Stimulated activated naive CD4-positive, alpha-beta T cell (primary cell): ENCODE data around the gene SPECC1.
"Not testable (repeated sequence)": the region's sequence is repeated elsewhere in the genome, so short reads cannot be mapped to it uniquely, and the experiment has no call there.

Experiments
- DNase-seq, 6 experiments: peaks; one replicate each; lab custom pipeline; 2025; lab: John Stamatoyannopoulos, UW

SPECC1 gene

GRCh38 chr17:20009302-20010098 is at the start of gene SPECC1:
TSS of gene SPECC1 (plus strand) at chr17:20009359. CDS start at chr17:20096652, 87,293 bp downstream.
- peak; percentile 65 to 90 (median 76) for DNase-seq

GRCh38 chr17:19962954-19963353 is 46.2 kb upstream of the SPECC1 start:
- not testable (repeated sequence) for DNase-seq

GRCh38 chr17:19973156-19973555 is 36.0 kb upstream of the SPECC1 start:
- DNase-seq: no peak

GRCh38 chr17:19975601-19976000 is 33.6 kb upstream of the SPECC1 start:
- no peak for DNase-seq

GRCh38 chr17:19977293-19978208 is 31.6 kb upstream of the SPECC1 start, which contains the start of gene AKAP10:
TSS of gene AKAP10 (minus strand) at chr17:19977828. CDS start at chr17:19977679, 149 bp downstream.
- peak; percentile 75 to 88 (median 85) for DNase-seq

GRCh38 chr17:19978209-19978802 is 30.9 kb upstream of the SPECC1 start:
- peak in 1 of 6 experiments; percentile 39 for DNase-seq

- DNase-seq: no peak
Measured at GRCh38 chr17:19978805-19979211, 30.4 kb upstream of the SPECC1 start.

GRCh38 chr17:19979917-19980770 is 29.0 kb upstream of the SPECC1 start:
- no peak for DNase-seq

- no peak for DNase-seq
Measured at GRCh38 chr17:19986941-19987861, 22.0 kb upstream of the SPECC1 start.

GRCh38 chr17:19987897-19988296 is 21.3 kb upstream of the SPECC1 start:
- no peak for DNase-seq

GRCh38 chr17:19991252-19991885 is 17.8 kb upstream of the SPECC1 start:
- DNase-seq: no peak

- DNase-seq: peak; percentile 49 to 79 (median 66)
Measured at GRCh38 chr17:19992803-19993713, 16.1 kb upstream of the SPECC1 start.

GRCh38 chr17:19996086-19996485 is 13.1 kb upstream of the SPECC1 start:
- no peak for DNase-seq

GRCh38 chr17:19996502-19996901 is 12.7 kb upstream of the SPECC1 start:
- no peak for DNase-seq

GRCh38 chr17:20008242-20009051 is 712 bp upstream of the SPECC1 start:
- no peak for DNase-seq

- no peak for DNase-seq
Measured at GRCh38 chr17:20009052-20009301, 182 bp upstream of the SPECC1 start.

GRCh38 chr17:20010099-20010863 is 1.1 kb downstream of the SPECC1 start:
- DNase-seq: peak in 2 of 6 experiments; percentile 14 to 27
